GM15510 (cell line): ENCODE data around the gene GSK3A.

Source experiments
- POLR2A ChIP-seq: IDR thresholded peaks from 3 replicates; pipeline ENCODE4 v1.6.1; 2011; ENCODE audit warnings: borderline replicate concordance; ENCODE audit not compliant: insufficient read length; ENCODE audit errors: extremely low read depth

The GSK3A gene

GRCh38 chr19:42261763-42262162 is 19.4 kb upstream of the GSK3A start:
- no peak for TF ChIP-seq POLR2A

GRCh38 chr19:42255766-42256745 is 13.7 kb upstream of the GSK3A start:
- no peak for TF ChIP-seq POLR2A

GRCh38 chr19:42254850-42255765 is 12.7 kb upstream of the GSK3A start, which contains the start of gene ERF:
Gene ERF, minus strand, starts transcription at chr19:42255128. Its CDS starts 129 bp downstream, at chr19:42254999.
- peak; percentile 88 for TF ChIP-seq POLR2A

GRCh38 chr19:42254089-42254849 is 11.9 kb upstream of the GSK3A start:
- peak; percentile 31 for TF ChIP-seq POLR2A

DNA sequence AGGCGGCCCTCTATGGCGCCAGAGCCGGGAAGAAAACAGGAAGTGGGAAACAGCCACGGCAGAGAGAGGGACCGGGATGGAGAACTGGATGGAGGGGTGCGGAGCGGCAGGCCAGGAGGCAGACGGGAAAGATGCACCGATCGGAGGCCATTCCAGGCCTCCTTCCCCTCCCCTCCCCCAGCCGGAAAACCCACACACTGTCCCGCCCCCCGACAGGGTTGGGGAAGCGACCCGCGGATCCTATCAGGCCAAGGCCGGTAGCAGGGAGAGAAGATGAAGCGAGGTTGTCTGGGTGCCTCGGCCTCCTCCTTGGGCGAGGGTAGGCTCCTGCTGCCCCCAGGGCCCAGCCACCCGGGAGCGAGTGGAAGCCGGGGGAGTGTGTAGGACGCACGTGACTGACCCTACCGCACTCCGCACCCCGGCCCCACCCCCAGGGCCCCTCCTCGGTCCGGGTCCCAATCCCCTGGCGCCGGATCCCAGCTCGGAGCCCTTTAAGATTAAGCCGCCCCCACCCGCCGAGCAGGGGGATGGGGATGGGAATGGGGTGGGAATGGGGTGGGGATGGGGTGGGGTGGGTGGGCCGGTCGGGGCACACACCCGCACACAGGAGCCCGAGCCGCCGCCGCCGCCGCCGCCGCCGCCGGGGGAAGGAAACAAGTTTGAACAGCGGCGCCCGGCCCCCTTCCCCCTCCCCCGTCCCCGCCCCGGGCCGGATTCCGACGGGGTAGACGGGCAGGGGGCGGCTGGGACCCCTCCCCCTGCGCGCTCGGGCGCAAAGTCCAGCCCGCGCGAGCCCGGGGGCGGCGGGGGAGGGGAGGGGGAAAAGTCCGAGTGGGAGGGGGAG is 11.1 kb upstream of the GSK3A start:
- TF ChIP-seq POLR2A = peak; percentile 52

DNA sequence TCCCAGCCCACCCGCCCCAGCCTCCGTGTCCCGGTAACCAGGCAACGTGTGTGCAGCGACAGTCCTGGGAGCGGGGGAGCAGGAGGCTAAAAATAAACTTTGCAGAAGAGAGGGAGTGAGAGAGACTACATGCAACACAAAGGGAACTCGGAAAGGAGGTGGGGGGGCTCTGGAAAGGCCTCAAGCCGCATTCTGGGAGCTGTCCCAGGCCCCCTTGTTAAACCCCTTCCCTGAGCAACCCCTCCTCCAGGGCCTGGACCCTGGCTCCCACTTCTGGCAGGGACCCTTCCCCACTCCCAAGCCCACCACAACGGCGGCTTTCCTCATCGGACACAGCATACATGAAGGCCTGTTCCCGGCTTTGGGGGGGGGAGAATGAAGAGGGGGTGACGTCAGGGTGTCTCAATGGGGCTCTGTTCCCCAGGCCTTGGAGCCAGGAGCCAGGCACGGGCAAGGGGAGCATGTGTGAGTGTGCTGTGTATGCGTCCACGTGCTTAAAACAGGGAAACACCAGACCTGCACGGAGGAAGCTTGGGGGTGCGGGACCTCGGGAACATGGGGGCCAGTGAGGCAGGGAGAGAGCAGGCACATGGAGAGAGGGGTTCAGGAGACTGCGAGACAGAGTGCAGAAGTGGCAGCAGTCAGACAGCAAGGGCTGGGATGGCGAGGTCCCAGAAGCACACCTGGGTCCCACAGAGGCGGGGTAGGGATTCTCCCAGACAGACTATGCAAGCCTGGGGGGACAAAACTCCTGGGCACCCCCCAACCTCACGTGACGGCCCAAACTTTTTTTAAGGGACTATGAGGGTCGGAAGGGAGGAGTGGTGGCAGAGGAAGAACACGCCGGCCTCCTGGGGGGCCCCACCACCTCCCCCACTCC is 10.2 kb upstream of the GSK3A start:
- no peak for TF ChIP-seq POLR2A

DNA sequence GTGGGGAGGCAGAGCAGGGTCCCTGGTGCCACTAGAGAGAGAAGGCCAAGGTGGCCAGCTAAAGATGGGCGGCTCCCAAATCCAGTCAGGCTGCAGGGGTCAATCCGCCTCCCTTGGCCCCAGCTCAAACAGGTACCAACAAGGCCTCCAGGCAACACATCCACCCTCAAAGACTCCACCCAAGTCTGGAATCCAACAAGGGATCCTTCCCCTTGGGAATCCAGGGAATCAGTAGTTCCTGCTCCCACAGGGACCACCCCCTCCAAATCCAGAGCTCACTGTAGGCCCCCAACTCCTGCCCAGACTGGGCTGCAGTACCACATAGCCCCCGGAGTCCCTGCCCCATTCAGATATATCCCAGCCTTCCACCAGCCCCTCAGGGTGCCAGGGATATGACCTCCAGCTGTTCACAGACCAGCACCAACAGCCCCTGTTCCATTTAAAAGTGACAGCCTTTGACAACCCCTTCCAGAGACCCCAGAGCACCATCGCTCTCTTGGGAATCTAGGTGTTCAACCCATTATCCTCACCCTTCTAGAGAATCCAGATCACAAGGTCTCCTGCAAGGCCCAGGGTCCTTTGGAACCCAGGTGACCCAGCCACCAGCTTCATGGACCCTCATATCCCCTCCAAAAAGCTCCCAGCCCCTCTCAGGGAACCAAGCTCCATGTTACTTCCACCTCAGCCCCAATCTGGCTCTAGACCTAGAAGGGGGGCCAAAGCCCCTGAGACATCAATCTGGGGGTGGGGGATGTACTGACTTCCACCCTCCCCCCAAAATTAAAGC is 9.4 kb upstream of the GSK3A start:
- no peak for TF ChIP-seq POLR2A

- no peak for TF ChIP-seq POLR2A
These were observed 8.5 kb upstream of the GSK3A start for GRCh38 chr19:42250666-42251531.

- no peak for TF ChIP-seq POLR2A
These were observed 7.8 kb upstream of the GSK3A start for GRCh38 chr19:42250183-42250665.

GRCh38 chr19:42249769-42250168 is 7.4 kb upstream of the GSK3A start:
- no peak for TF ChIP-seq POLR2A
